IMR-90 (cell line): ENCODE results near the gene DIP2C. TPM values are rescaled to one million over a fixed set of nuclear protein-coding genes. Genes with fewer than 3 reads are reported as not detected.

ENCODE experiments used
- ATAC-seq: fragments of 200-7000 bp; cut with Tn5 transposase; 2 replicates; pipeline ENCODE4 v1.9.1; 2020; ENCODE audit warnings: low read depth, mild to moderate bottlenecking, moderate library complexity
- BruUV-seq: library from RNA; stranded (reverse); fragments of 400-500 nt; replicated peaks from 2 replicates; lab custom pipeline; 2021; lab: Mats Ljungman, UMichigan
- CTCF ChIA-PET: fragments of 300-600 bp; formaldehyde crosslinking; extraction: SDS; loops from one replicate; lab custom pipeline; 2021; ENCODE audit warnings: antibody characterized with exemption; lab: Yijun Ruan, JAX
- POLR2A ChIA-PET: fragments of 300-600 bp; sonication (Branson Sonifier 250); formaldehyde crosslinking; loops from one replicate; lab custom pipeline; 2022; ENCODE audit warnings: antibody characterized with exemption; ENCODE audit not compliant: unreplicated experiment; lab: Charles Lee
- DNase-seq: peaks from one replicate; pipeline ENCODE4 v3.0.0; 2013
- H2AFZ ChIP-seq: replicated peaks from 2 replicates; pipeline ENCODE3; 2013; ENCODE audit warnings: low read length, mild to moderate bottlenecking; ENCODE audit not compliant: poor library complexity
- H2AK5ac ChIP-seq: 2 replicates; pipeline ENCODE4 v1.6.1; 2013; ENCODE audit warnings: low read depth, low read length, inconsistent platforms
- H2AK9ac ChIP-seq: replicated peaks from 2 replicates; pipeline ENCODE3; 2013; ENCODE audit warnings: mild to moderate bottlenecking, low read depth, low read length, moderate library complexity; ENCODE audit not compliant: poor library complexity
- H2BK120ac ChIP-seq: 2 replicates; pipeline ENCODE4 v1.6.1; 2013; ENCODE audit warnings: low read depth, low read length, inconsistent platforms
- H2BK15ac ChIP-seq: 3 replicates; pipeline ENCODE4 v1.6.1; 2013; ENCODE audit warnings: low read depth, low read length, inconsistent platforms
- H2BK20ac ChIP-seq: 2 replicates; pipeline ENCODE4 v1.6.1; 2013; ENCODE audit warnings: low read depth, mild to moderate bottlenecking, inconsistent platforms, low read length, moderate library complexity
- H2BK5ac ChIP-seq: 2 replicates; pipeline ENCODE4 v1.6.1; 2013; ENCODE audit warnings: mild to moderate bottlenecking, low read depth, low read length, inconsistent platforms; ENCODE audit not compliant: poor library complexity, severe bottlenecking
- H3K14ac ChIP-seq: replicated peaks from 2 replicates; pipeline ENCODE4 v1.6.1; 2013; ENCODE audit warnings: low read depth, low read length, inconsistent platforms
- H3K18ac ChIP-seq: 2 replicates; pipeline ENCODE4 v1.6.1; 2013; ENCODE audit warnings: low read depth, low read length, control low read depth
- H3K23ac ChIP-seq: 2 replicates; pipeline ENCODE4 v1.6.1; 2013; ENCODE audit warnings: low read depth, low read length, inconsistent platforms
- H3K27ac ChIP-seq: 2 replicates; pipeline ENCODE4 v1.5.1; 2013; ENCODE audit warnings: mild to moderate bottlenecking, control low read depth, low read length; ENCODE audit not compliant: insufficient read depth
- H3K27me3 ChIP-seq: 2 replicates; pipeline ENCODE4 v1.6.1; 2013; ENCODE audit warnings: low read length; ENCODE audit not compliant: control insufficient read depth, insufficient read depth
- H3K36me3 ChIP-seq: 2 replicates; pipeline ENCODE4 v1.6.1; 2013; ENCODE audit warnings: low read length, mixed read lengths; ENCODE audit not compliant: control insufficient read depth, insufficient read depth
- H3K4ac ChIP-seq: 2 replicates; pipeline ENCODE4 v1.6.1; 2013; ENCODE audit warnings: low read depth, low read length, inconsistent platforms
- H3K4me1 ChIP-seq: 2 replicates; pipeline ENCODE4 v1.6.1; 2013; ENCODE audit warnings: low read length, mixed read lengths; ENCODE audit not compliant: control insufficient read depth, insufficient read depth
- H3K4me2 ChIP-seq: 2 replicates; pipeline ENCODE4 v1.6.1; 2013; ENCODE audit warnings: low read depth, mild to moderate bottlenecking, control low read depth, low read length, moderate library complexity
- H3K4me3 ChIP-seq: 2 replicates; pipeline ENCODE4 v1.5.1; 2013; ENCODE audit warnings: low read depth, mild to moderate bottlenecking, control low read depth, low read length, moderate library complexity; ENCODE audit not compliant: insufficient read depth
- H3K56ac ChIP-seq: 2 replicates; pipeline ENCODE4 v1.6.1; 2013; ENCODE audit warnings: low read length, inconsistent platforms; ENCODE audit not compliant: insufficient read depth; ENCODE audit errors: extremely low read depth
- H3K79me1 ChIP-seq, 2 experiments: 2 replicates each; pipeline ENCODE4 v1.6.1; 2013; ENCODE audit warnings: low read length in 2 of 2, inconsistent platforms in 1 of 2, low read depth in 1 of 2
- H3K9ac ChIP-seq: 2 replicates; pipeline ENCODE4 v1.6.1; 2013; ENCODE audit warnings: low read depth, low read length, control low read depth
- H3K9me1 ChIP-seq: 2 replicates; pipeline ENCODE4 v1.6.1; 2013; ENCODE audit warnings: low read length, inconsistent platforms; ENCODE audit not compliant: insufficient read depth
- H3K9me3 ChIP-seq: 2 replicates; pipeline ENCODE4 v1.6.1; 2013; ENCODE audit warnings: low read length; ENCODE audit not compliant: control insufficient read depth, insufficient read depth
- H4K20me1 ChIP-seq: 2 replicates; pipeline ENCODE4 v1.6.1; 2013; ENCODE audit warnings: low read length, inconsistent platforms; ENCODE audit not compliant: insufficient read depth
- H4K5ac ChIP-seq: 2 replicates; pipeline ENCODE4 v1.6.1; 2013; ENCODE audit warnings: mild to moderate bottlenecking, low read depth, low read length, control low read depth
- H4K8ac ChIP-seq, 2 experiments: 2 replicates each; pipeline ENCODE4 v1.6.1; 2013; ENCODE audit warnings: low read depth in 2 of 2, low read length in 2 of 2, control low read depth in 1 of 2, inconsistent platforms in 1 of 2
- H4K91ac ChIP-seq: 2 replicates; pipeline ENCODE4 v1.6.1; 2013; ENCODE audit warnings: low read depth, low read length, inconsistent platforms; ENCODE audit not compliant: insufficient read depth
- CEBPB ChIP-seq: IDR thresholded peaks from 2 replicates; pipeline ENCODE4 v1.6.1; 2012; ENCODE audit warnings: low read depth, low read length, improper control_type of control experiment
- CHD1 ChIP-seq: IDR thresholded peaks from 2 replicates; pipeline ENCODE4 v1.6.1; 2012; ENCODE audit warnings: low read depth, low read length, improper control_type of control experiment
- CTCF ChIP-seq: conservative IDR thresholded peaks from 2 replicates; pipeline ENCODE4 v1.5.1; 2012; ENCODE audit warnings: mild to moderate bottlenecking, low read depth, low read length, improper control_type of control experiment
- ELK1 ChIP-seq: fragments of 150-350 bp; IDR thresholded peaks from 2 replicates; pipeline ENCODE4 v1.6.1; 2016; ENCODE audit warnings: low read depth, mild to moderate bottlenecking, low read length, moderate library complexity, borderline replicate concordance
- MAFK ChIP-seq: IDR thresholded peaks from 2 replicates; pipeline ENCODE4 v1.6.1; 2012; ENCODE audit warnings: low read depth, low read length, improper control_type of control experiment
- MAZ ChIP-seq: IDR thresholded peaks from 2 replicates; pipeline ENCODE4 v1.6.1; 2012; ENCODE audit warnings: low read depth, mild to moderate bottlenecking, low read length, improper control_type of control experiment, moderate library complexity, borderline replicate concordance
- RAD21 ChIP-seq: IDR thresholded peaks from 2 replicates; pipeline ENCODE4 v1.6.1; 2012; ENCODE audit warnings: low read length, improper control_type of control experiment
- RFX5 ChIP-seq: IDR thresholded peaks from 2 replicates; pipeline ENCODE4 v1.8.0; 2012; ENCODE audit warnings: low read depth, mild to moderate bottlenecking, low read length, moderate library complexity
- SMC3 ChIP-seq: fragments of 150-350 bp; IDR thresholded peaks from 2 replicates; pipeline ENCODE4 v1.6.1; 2016; ENCODE audit warnings: low read depth, mild to moderate bottlenecking, antibody characterized with exemption, low read length, moderate library complexity
- USF2 ChIP-seq: fragments of 150-350 bp; IDR thresholded peaks from 2 replicates; pipeline ENCODE4 v1.6.1; 2017; ENCODE audit warnings: mild to moderate bottlenecking, antibody characterized with exemption, low read length, low read depth
- WGBS, 2 experiments: methylation state at CpG; one replicate each; pipeline versions ENCODE4 v1.1.5 to v1.1.7; 2013; ENCODE audit warnings: missing lambda C conversion rate in 2 of 2; ENCODE audit not compliant: insufficient read length in 1 of 2; ENCODE audit errors: extremely low coverage in 2 of 2; 5-methylcytosine and 5-hydroxymethylcytosine counted together
- dilution Hi-C: fragments of 300-500 bp; cut with HindIII; formaldehyde crosslinking; loops from one replicate; pipeline ENCODE4 v1.14.3; 2018; ENCODE audit warnings: low sequenced_read_pairs; ENCODE audit not compliant: unreplicated experiment
- in situ Hi-C: fragments of 300-500 bp; cut with MboI; formaldehyde crosslinking; loops from 3 replicates; pipeline ENCODE4 v1.14.3; 2019; ENCODE audit warnings: low sequenced_read_pairs, inconsistent platforms, mixed read lengths
- intact Hi-C: fragments of 100-400 bp; cut with micrococcal nuclease; formaldehyde crosslinking; loops from 2 replicates; pipeline ENCODE4 v1.10.0; 2022
- polyA plus RNA-seq, 3 experiments: library from polyadenylated mRNA; depleted of rRNA; stranded (reverse); fragments of >200 nt; gene quantifications; 2 replicates each; pipeline ENCODE4 v1.2.3, GENCODE V29; 2012; ENCODE audit warnings: low replicate concordance in 1 of 3
- total RNA-seq: library from RNA; depleted of rRNA; stranded (reverse); fragments of >200 nt; gene quantifications from 2 replicates; pipeline ENCODE4 v1.2.3, GENCODE V29; 2012

The DIP2C gene
- total and polyA plus RNA-seq, 2 of the 4 experiments (the other 2 are of a cell fraction): 8.6 to 17.3 TPM

- intact Hi-C loops (no loop called here), dilution Hi-C loops (no loop called here), in situ Hi-C loops (loop anchor here (25.0 kb wide), 1 partner anchor 166 kb away; the partner anchor contains the start of gene DIP2C)
- H3K9me3 ChIP-seq: no peaks in the 10 kb centered on the region
- ATAC-seq: no peak
- CTCF ChIA-PET: no interaction called here
- H2AK9ac ChIP-seq: no peak overlapping the region
- no peak overlapping the region for H4K91ac ChIP-seq
- peaks cover 92% of the 10 kb centered on the region for H4K20me1 ChIP-seq
- H2AFZ ChIP-seq: no peak overlapping the region
- no TSS peak for BruUV-seq
- peaks cover 8% of the 10 kb centered on the region for H3K4me1 ChIP-seq
- H4K8ac ChIP-seq: no peak overlapping the region
- H2BK20ac ChIP-seq: no peak overlapping the region
- no peak overlapping the region for H3K4me2 ChIP-seq
- peaks cover 49 to 91% of the 10 kb centered on the region in 2 experiments for H3K79me1 ChIP-seq
- H3K27me3 ChIP-seq: no peaks in the 10 kb centered on the region
- WGBS, 2 experiments: 67% methylated on average over 3 of the region's 17 CpGs; no CpG with 5 or more reads in 1 of the 2 experiments
- no peak overlapping the region for H2BK120ac ChIP-seq
- no peak overlapping the region for H3K56ac ChIP-seq
- peaks cover 7% of the 10 kb centered on the region for H3K36me3 ChIP-seq
- no peak for TF ChIP-seq RFX5
- no peak for TF ChIP-seq CEBPB
- no peak for TF ChIP-seq MAFK
- no peak for TF ChIP-seq RAD21
- no peak for TF ChIP-seq ELK1
- no peak for TF ChIP-seq USF2
- no peak for TF ChIP-seq CTCF
- no peak for TF ChIP-seq CHD1
- TF ChIP-seq MAZ: no peak
- no peak for TF ChIP-seq SMC3
- no peak for DNase-seq
- H2BK15ac ChIP-seq: no peak overlapping the region
- no peak overlapping the region for H2AK5ac ChIP-seq
- H3K4me3 ChIP-seq: no peak overlapping the region
- no peak overlapping the region for H3K18ac ChIP-seq
- H3K4ac ChIP-seq: no peak overlapping the region
- 0 out of 2 replicates have a peak overlapping the region, but pooled peaks have one; percentile 8 for H3K14ac ChIP-seq
- H3K27ac ChIP-seq: no peak overlapping the region
- POLR2A ChIA-PET: no interaction called here
- peaks cover 27% of the 10 kb centered on the region for H3K9me1 ChIP-seq
- H3K9ac ChIP-seq: no peak overlapping the region
- no peak overlapping the region for H4K5ac ChIP-seq
- H3K23ac ChIP-seq: no peak overlapping the region
- H2BK5ac ChIP-seq: no peak overlapping the region
Measured at GRCh38 chr10:521261-522250, 167.9 kb downstream of the DIP2C start.
